ENCODE measurements around the gene FAM204A.
A peak's percentile ranks its signal among the peaks of the same experiment; 100 is the strongest.

FAM204A gene

GRCh38 chr10:118311505-118311904 lies 30.6 kb downstream of the FAM204A start:
- TF ChIP-seq CTCF (IDR thresholded peaks at IDR 0.05; ENCODE audit: low read depth, low read length), result no peak
- Histone ChIP-seq H3K36me3 (peaks cover 6% of the 10 kb centered on the region), H3K4me3 (ENCODE audit: low read depth, low read length) (no peak overlapping the region), H3K9me3 (ENCODE audit: severe bottlenecking) (no peaks in the 10 kb centered on the region), H3K27me3 (ENCODE audit: insufficient read depth, low read depth, severe bottlenecking) (no peaks in the 10 kb centered on the region), H3K27ac (no peak overlapping the region)
- DNase-seq, result no peak

- no peak for TF ChIP-seq CTCF (IDR thresholded peaks at IDR 0.05; ENCODE audit: low read depth, low read length)
- peaks cover 3% of the 10 kb centered on the region for H3K36me3 ChIP-seq
- H3K4me3 ChIP-seq (ENCODE audit: low read depth, low read length), result no peak overlapping the region
- H3K9me3 ChIP-seq (ENCODE audit: severe bottlenecking), result no peaks in the 10 kb centered on the region
- H3K27me3 ChIP-seq (ENCODE audit: insufficient read depth, low read depth, severe bottlenecking), result no peaks in the 10 kb centered on the region
- H3K27ac ChIP-seq, result no peak overlapping the region
- no peak for DNase-seq
Measured at GRCh38 chr10:118310822-118311221, 31.3 kb downstream of the FAM204A start.

- Histone ChIP-seq H3K27ac (no peak overlapping the region), H3K36me3 (peaks cover 3% of the 10 kb centered on the region), H3K4me3 (ENCODE audit: low read depth, low read length) (no peak overlapping the region), H3K27me3 (ENCODE audit: insufficient read depth, low read depth, severe bottlenecking) (no peaks in the 10 kb centered on the region), H3K9me3 (ENCODE audit: severe bottlenecking) (no peaks in the 10 kb centered on the region)
- DNase-seq, result no peak
- no peak for TF ChIP-seq CTCF (IDR thresholded peaks at IDR 0.05; ENCODE audit: low read depth, low read length)
Measured at GRCh38 chr10:118309911-118310310, 32.2 kb downstream of the FAM204A start.

- peak; percentile 22 for DNase-seq
- H3K36me3 ChIP-seq, result peaks cover 3% of the 10 kb centered on the region
Measured at GRCh38 chr10:118308664-118309063, 33.5 kb downstream of the FAM204A start.

GRCh38 chr10:118307859-118308258 lies 34.3 kb downstream of the FAM204A start:
- TF ChIP-seq CTCF (IDR thresholded peaks at IDR 0.05; ENCODE audit: low read depth, low read length), result no peak
- H3K4me3 ChIP-seq (ENCODE audit: low read depth, low read length), result no peak overlapping the region
- peaks cover 3% of the 10 kb centered on the region for H3K36me3 ChIP-seq
- H3K27ac ChIP-seq, result no peak overlapping the region
- no peak for DNase-seq
- no peaks in the 10 kb centered on the region for H3K9me3 ChIP-seq (ENCODE audit: severe bottlenecking)
- no peaks in the 10 kb centered on the region for H3K27me3 ChIP-seq (ENCODE audit: insufficient read depth, low read depth, severe bottlenecking)

More at GRCh38 chr10:118308664-118309063, 33.5 kb downstream of the FAM204A start:
- H3K27ac ChIP-seq, result no peak overlapping the region
- no peaks in the 10 kb centered on the region for H3K27me3 ChIP-seq (ENCODE audit: insufficient read depth, low read depth, severe bottlenecking)
- H3K4me3 ChIP-seq (ENCODE audit: low read depth, low read length), result no peak overlapping the region
- TF ChIP-seq CTCF (IDR thresholded peaks at IDR 0.05; ENCODE audit: low read depth, low read length), result no peak
- H3K9me3 ChIP-seq (ENCODE audit: severe bottlenecking), result no peaks in the 10 kb centered on the region

GRCh38 chr10:118307220-118307619 lies 34.9 kb downstream of the FAM204A start:
- DNase-seq, result no peak
- no peak overlapping the region for H3K27ac ChIP-seq
- no peak overlapping the region for H3K4me3 ChIP-seq (ENCODE audit: low read depth, low read length)
- H3K27me3 ChIP-seq (ENCODE audit: insufficient read depth, low read depth, severe bottlenecking), result no peaks in the 10 kb centered on the region
- TF ChIP-seq CTCF (IDR thresholded peaks at IDR 0.05; ENCODE audit: low read depth, low read length), result no peak
- H3K36me3 ChIP-seq, result peaks cover 3% of the 10 kb centered on the region
- no peaks in the 10 kb centered on the region for H3K9me3 ChIP-seq (ENCODE audit: severe bottlenecking)

All from WERI-Rb-1 (cell line).